Nephron progenitor cell (in vitro differentiated cells): Measurements from ENCODE around the gene THAP10.
A peak's percentile ranks its signal among the peaks of the same experiment; 100 is the strongest.

ENCODE experiments used
- DNase-seq: peaks from one replicate; pipeline ENCODE4 v3.0.0; 2021
- H3K27ac Mint-ChIP-seq: 2 replicates; pipeline ENCODE4 v1.8.0; 2021; ENCODE audit warnings: mild to moderate bottlenecking, moderate library complexity, mixed read lengths
- H3K27me3 Mint-ChIP-seq: 2 replicates; pipeline ENCODE4 v1.8.0; 2021; ENCODE audit warnings: mild to moderate bottlenecking, low read depth, mixed read lengths; ENCODE audit not compliant: poor library complexity
- H3K36me3 Mint-ChIP-seq: 2 replicates; pipeline ENCODE4 v1.8.0; 2021; ENCODE audit warnings: low read depth, mixed read lengths
- H3K4me1 Mint-ChIP-seq: 2 replicates; pipeline ENCODE4 v1.8.0; 2021; ENCODE audit warnings: mixed read lengths
- H3K4me3 Mint-ChIP-seq: 2 replicates; pipeline ENCODE4 v1.8.0; 2021; ENCODE audit warnings: mild to moderate bottlenecking, moderate library complexity, mixed read lengths
- H3K9me3 Mint-ChIP-seq: 2 replicates; pipeline ENCODE4 v1.8.0; 2021; ENCODE audit warnings: mild to moderate bottlenecking, moderate library complexity, mixed read lengths
- CTCF ChIP-seq: fragments of 200-600 bp; sonication (generic); IDR thresholded peaks from 2 replicates; pipeline ENCODE4 v1.5.0; 2021; ENCODE audit warnings: antibody characterized with exemption

Gene THAP10

GRCh38 chr15:70902107-70902506 is 9.9 kb upstream of the THAP10 start:
- H3K27me3 Mint-ChIP-seq: no peaks in the 10 kb centered on the region
- DNase-seq: no peak
- no peak for TF ChIP-seq CTCF
- H3K4me1 Mint-ChIP-seq: no peaks in the 10 kb centered on the region
- H3K27ac Mint-ChIP-seq: no peak overlapping the region
- no peak overlapping the region for H3K4me3 Mint-ChIP-seq
- peaks cover 4% of the 10 kb centered on the region for H3K9me3 Mint-ChIP-seq
- H3K36me3 Mint-ChIP-seq: peaks cover 45% of the 10 kb centered on the region

GRCh38 chr15:70892912-70893560 is 803 bp upstream of the THAP10 start:
- peak overlapping the region; percentile 94 for H3K4me3 Mint-ChIP-seq
- DNase-seq: no peak
- H3K36me3 Mint-ChIP-seq: peaks cover 8% of the 10 kb centered on the region
- no peak for TF ChIP-seq CTCF
- H3K27me3 Mint-ChIP-seq: no peaks in the 10 kb centered on the region
- H3K9me3 Mint-ChIP-seq: no peaks in the 10 kb centered on the region
- peaks cover 28% of the 10 kb centered on the region for H3K4me1 Mint-ChIP-seq
- H3K27ac Mint-ChIP-seq: peak overlapping the region; percentile 98

- Mint-ChIP-seq H3K9me3 (no peaks in the 10 kb centered on the region), H3K27ac (no peak overlapping the region), H3K27me3 (no peaks in the 10 kb centered on the region), H3K36me3 (no peaks in the 10 kb centered on the region), H3K4me3 (no peak overlapping the region), H3K4me1 (no peaks in the 10 kb centered on the region)
- no peak for DNase-seq
- TF ChIP-seq CTCF: no peak
Observed at GRCh38 chr15:70882361-70882760, 9.9 kb downstream of the THAP10 start.

GRCh38 chr15:70880781-70881180 is 11.5 kb downstream of the THAP10 start:
- no peak for TF ChIP-seq CTCF
- no peak for DNase-seq
- Mint-ChIP-seq H3K4me1 (no peaks in the 10 kb centered on the region), H3K4me3 (no peak overlapping the region), H3K27me3 (no peaks in the 10 kb centered on the region), H3K36me3 (no peaks in the 10 kb centered on the region), H3K27ac (no peak overlapping the region), H3K9me3 (no peaks in the 10 kb centered on the region)

- Mint-ChIP-seq H3K4me3 (no peak overlapping the region), H3K9me3 (no peaks in the 10 kb centered on the region), H3K27ac (no peak overlapping the region), H3K4me1 (no peaks in the 10 kb centered on the region), H3K36me3 (no peaks in the 10 kb centered on the region), H3K27me3 (no peaks in the 10 kb centered on the region)
- TF ChIP-seq CTCF: no peak
- no peak for DNase-seq
Observed at GRCh38 chr15:70879401-70879800, 12.8 kb downstream of the THAP10 start.

- Mint-ChIP-seq H3K27ac (no peak overlapping the region), H3K4me1 (no peaks in the 10 kb centered on the region), H3K4me3 (no peak overlapping the region), H3K9me3 (peaks cover 16% of the 10 kb centered on the region), H3K27me3 (peaks cover 13% of the 10 kb centered on the region), H3K36me3 (no peaks in the 10 kb centered on the region)
- no peak for DNase-seq
- TF ChIP-seq CTCF: no peak
Observed at GRCh38 chr15:70876683-70877082, 15.6 kb downstream of the THAP10 start.
